Common myeloid progenitor, CD34-positive (primary cell): ENCODE results near the gene CTSD.
"Not testable (repeated sequence)": the region's sequence is repeated elsewhere in the genome, so short reads cannot be mapped to it uniquely, and the experiment has no call there.

ENCODE experiments used
- CTCF ChIA-PET: fragments of 350-600 bp; sonication (Branson Sonifier 250); formaldehyde crosslinking; loops from one replicate; lab custom pipeline; 2021; ENCODE audit warnings: antibody characterized with exemption; lab: Charles Lee
- POLR2A ChIA-PET: fragments of 350-600 bp; sonication (Branson Sonifier 250); formaldehyde crosslinking; loops from one replicate; lab custom pipeline; 2021; ENCODE audit warnings: antibody characterized with exemption; lab: Charles Lee
- DNase-seq, 3 donors: peaks; one replicate each; pipeline versions ENCODE4 v3.0.0 to v3.0.0-alpha.2; 2013
- H3K27ac ChIP-seq, 2 experiments: 1 replicate in 1 of 2; 2 replicates in 1 of 2; pipeline ENCODE4 v1.7.0; 2013; ENCODE audit warnings: inconsistent platforms in 2 of 2, low read length in 2 of 2, mild to moderate bottlenecking in 2 of 2, low read depth in 1 of 2, moderate library complexity in 1 of 2; ENCODE audit not compliant: severe bottlenecking in 2 of 2, insufficient read depth in 1 of 2, poor library complexity in 1 of 2
- H3K27me3 ChIP-seq, 5 experiments: replicated peaks in 2 of 5; 1 replicate in 3 of 5; 2 replicates in 2 of 5; pipeline versions ENCODE4 v1.6.1 to v1.7.0; 2013; ENCODE audit warnings: low read length in 4 of 5, mild to moderate bottlenecking in 2 of 5, moderate library complexity in 2 of 5, inconsistent platforms in 1 of 5; ENCODE audit not compliant: insufficient read depth in 5 of 5, control insufficient read depth in 4 of 5
- H3K36me3 ChIP-seq, 4 experiments: 1 replicate in 2 of 4; 2 replicates in 2 of 4; pipeline versions ENCODE4 v1.6.1 to v1.7.0; 2013; ENCODE audit warnings: low read length in 3 of 4, control low read depth in 1 of 4, mild to moderate bottlenecking in 1 of 4; ENCODE audit not compliant: control insufficient read depth in 4 of 4, insufficient read depth in 4 of 4
- H3K4me1 ChIP-seq, 4 experiments: 1 replicate in 3 of 4; 2 replicates in 1 of 4; pipeline versions ENCODE4 v1.6.1 to v1.7.1; 2013; ENCODE audit warnings: low read length in 3 of 4, mild to moderate bottlenecking in 3 of 4, control low read depth in 1 of 4, inconsistent platforms in 1 of 4, moderate library complexity in 1 of 4; ENCODE audit not compliant: control insufficient read depth in 4 of 4, insufficient read depth in 4 of 4; ENCODE audit errors: control extremely low read depth in 1 of 4
- H3K4me3 ChIP-seq, 7 experiments: 1 replicate in 4 of 7; 2 replicates in 3 of 7; pipeline versions ENCODE4 v1.5.1 to v1.7.0; 2013; ENCODE audit warnings: mild to moderate bottlenecking in 7 of 7, low read length in 6 of 7, moderate library complexity in 6 of 7, inconsistent platforms in 2 of 7, low read depth in 2 of 7, control low read depth in 1 of 7; ENCODE audit not compliant: insufficient read depth in 4 of 7, control insufficient read depth in 1 of 7; ENCODE audit errors: extremely low read depth in 1 of 7
- H3K9me3 ChIP-seq, 5 experiments: 1 replicate in 4 of 5; 2 replicates in 1 of 5; pipeline versions ENCODE4 v1.6.1 to v1.7.1; 2013; ENCODE audit warnings: low read length in 4 of 5, mild to moderate bottlenecking in 2 of 5, inconsistent platforms in 1 of 5, low read depth in 1 of 5, moderate library complexity in 1 of 5; ENCODE audit not compliant: control insufficient read depth in 4 of 5, insufficient read depth in 2 of 5; ENCODE audit errors: control extremely low read depth in 1 of 5
- WGBS: methylation state at CpG from one replicate; pipeline ENCODE4 v1.1.5; 2013; ENCODE audit not compliant: insufficient coverage; 5-methylcytosine and 5-hydroxymethylcytosine counted together

CTSD gene

DNA sequence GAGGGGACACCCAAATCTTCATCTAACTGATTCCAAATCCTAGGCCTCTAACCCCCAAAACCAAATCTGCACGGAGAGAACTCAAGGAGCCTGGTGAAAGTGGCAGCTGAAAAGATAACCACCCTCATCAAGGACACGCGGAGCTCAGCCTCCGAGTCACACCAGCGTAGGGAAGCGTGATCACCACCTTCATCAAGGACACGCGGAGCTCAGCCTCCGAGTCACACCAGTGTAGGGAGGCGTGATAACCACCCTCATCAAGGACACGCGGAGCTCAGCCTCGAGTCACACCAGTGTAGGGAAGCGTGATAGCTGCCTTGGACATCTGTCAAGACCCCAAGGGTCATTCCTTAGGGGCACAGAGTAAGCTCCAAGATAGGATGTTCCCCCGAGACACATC lies 41.8 kb upstream of the CTSD start:
- H3K9me3 ChIP-seq = peaks cover 0 to 2% (median 0%) of the 10 kb centered on the region in 5 experiments
- ChIA-PET CTCF (interaction anchor here (0.6 to 7.5 kb wide), 10 partner anchors 11 to 112 kb away, joined by 3 to 58 read pairs (median 4); no protein-coding TSS in a partner anchor), POLR2A (no interaction called here)
- 97% methylated on average over 14 of the region's 15 CpGs for WGBS
- no peak for DNase-seq
- H3K27me3 ChIP-seq = peaks cover 0 to 19% (median 4%) of the 10 kb centered on the region in 5 experiments
- H3K4me3 ChIP-seq = no peak overlapping the region
- H3K27ac ChIP-seq = no peak overlapping the region
- peaks cover 0 to 2% (median 0%) of the 10 kb centered on the region in 4 experiments for H3K4me1 ChIP-seq
- no peaks in the 10 kb centered on the region for H3K36me3 ChIP-seq

DNA sequence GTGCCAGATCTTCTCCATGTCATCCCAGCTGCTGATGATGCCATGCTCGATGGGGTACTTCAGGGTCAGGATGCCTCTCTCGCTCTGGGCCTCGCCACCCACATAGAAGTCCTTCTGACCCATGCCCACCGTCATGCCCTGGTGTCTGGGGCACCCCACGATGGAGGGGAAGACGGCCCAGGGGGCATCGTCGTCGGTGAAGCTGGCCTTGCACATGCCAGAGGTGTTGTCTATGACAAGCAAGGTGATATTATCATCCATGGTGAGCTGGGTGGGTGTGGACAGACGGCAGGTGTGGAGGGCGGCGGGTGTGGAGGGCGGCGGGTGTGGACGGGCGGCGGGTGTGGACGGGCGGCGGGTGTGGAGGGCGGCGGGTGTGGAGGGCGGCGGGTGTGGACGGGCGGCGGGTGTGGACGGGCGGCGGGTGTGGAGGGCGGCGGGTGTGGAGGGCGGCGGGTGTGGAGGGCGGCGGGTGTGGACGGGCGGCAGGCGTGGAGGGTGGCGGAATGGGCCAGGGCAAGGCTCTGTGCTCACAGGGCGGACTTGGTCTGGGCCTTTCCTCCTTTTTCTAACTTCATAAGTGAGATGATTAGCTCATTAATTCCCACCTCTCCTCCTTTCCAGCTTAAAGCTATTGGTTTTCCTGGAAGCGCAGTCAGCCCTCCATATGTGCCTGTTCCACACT lies 40.2 kb upstream of the CTSD start:
- not testable (repeated sequence) for H3K4me3 ChIP-seq

GRCh38 chr11:1803246-1803645 lies 39.5 kb upstream of the CTSD start:
- H3K27ac ChIP-seq = no peak overlapping the region
- DNase-seq = no peak
- ChIA-PET POLR2A (no interaction called here), CTCF (interaction anchor here (0.8 to 0.9 kb wide), 2 partner anchors 109 to 110 kb away, joined by 3 read pairs; no protein-coding TSS in a partner anchor)
- no peaks in the 10 kb centered on the region for H3K36me3 ChIP-seq
- H3K9me3 ChIP-seq = no peaks in the 10 kb centered on the region
- H3K27me3 ChIP-seq = peaks cover 0 to 10% (median 2%) of the 10 kb centered on the region in 5 experiments
- WGBS = 96% methylated on average over 18 of the region's 20 CpGs
- H3K4me1 ChIP-seq = no peaks in the 10 kb centered on the region
- H3K4me3 ChIP-seq = no peak overlapping the region

More for the DNA sequence above, 40.2 kb upstream of the CTSD start:
- DNase-seq, H3K27ac ChIP-seq, POLR2A ChIA-PET, H3K36me3 ChIP-seq, H3K4me1 ChIP-seq, H3K9me3 ChIP-seq: not testable (repeated sequence)
- 91% methylated on average over 6 of the region's 42 CpGs for WGBS
- CTCF ChIA-PET = interaction anchor here (0.9 to 7.5 kb wide), 3 partner anchors 21 to 111 kb away, joined by 3 to 58 read pairs (median 5); no protein-coding TSS in a partner anchor
- peaks cover 0 to 13% (median 4%) of the 10 kb centered on the region in 5 experiments for H3K27me3 ChIP-seq

GRCh38 chr11:1797391-1798125 lies 33.8 kb upstream of the CTSD start:
- Histone ChIP-seq H3K36me3 (no peaks in the 10 kb centered on the region), H3K9me3 (peaks cover 0 to 5% (median 0%) of the 10 kb centered on the region in 5 experiments), H3K4me1 (peaks cover 0 to 2% (median 0%) of the 10 kb centered on the region in 4 experiments), H3K4me3 (no peak overlapping the region), H3K27ac (no peak overlapping the region), H3K27me3 (no peaks in the 10 kb centered on the region)
- WGBS = 100% methylated on average over 10 of the region's 14 CpGs
- ChIA-PET CTCF (interaction anchor here (2.2 to 2.4 kb wide), 2 partner anchors 10 to 27 kb away, joined by 6 to 11 read pairs; no protein-coding TSS in a partner anchor), POLR2A (interaction anchor here (0.6 kb wide), 1 partner anchor 203 kb away, joined by 4 read pairs; no protein-coding TSS in a partner anchor)
- DNase-seq = no peak

DNA sequence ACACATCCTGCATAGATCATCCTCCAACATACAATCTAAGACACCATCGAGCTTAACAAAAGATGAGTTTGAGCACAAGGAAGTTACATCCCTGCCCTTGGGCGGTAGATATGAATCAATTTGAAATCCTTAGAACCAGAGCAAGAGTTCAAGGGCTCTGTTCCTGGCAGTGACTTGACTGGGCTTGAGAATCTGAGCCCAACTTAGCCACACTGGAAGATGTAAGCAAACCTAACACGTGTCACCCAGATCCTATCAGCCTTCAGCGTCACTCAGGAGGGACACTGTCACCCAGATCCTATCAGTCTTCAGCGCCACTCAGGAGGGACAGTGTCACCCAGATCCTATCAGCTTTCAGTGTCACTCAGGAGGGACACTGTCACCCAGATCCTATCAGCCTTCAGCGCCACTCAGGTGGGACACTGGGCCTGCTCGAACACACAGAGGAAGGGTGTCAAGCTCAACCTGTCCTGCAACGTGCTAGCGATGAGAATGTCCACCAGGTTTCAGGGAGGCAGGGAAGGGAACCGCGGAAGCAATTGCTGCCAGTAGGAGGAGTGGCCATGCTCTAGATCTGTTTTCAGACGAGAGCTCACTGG lies 32.8 kb upstream of the CTSD start:
- CTCF ChIA-PET = interaction anchor here (1.2 to 2.2 kb wide), 2 partner anchors 28 to 37 kb away, joined by 3 to 6 read pairs; no protein-coding TSS in a partner anchor
- Histone ChIP-seq H3K36me3 (no peaks in the 10 kb centered on the region), H3K4me3 (no peak overlapping the region), H3K4me1 (peaks cover 0 to 5% (median 0%) of the 10 kb centered on the region in 4 experiments), H3K27ac (no peak overlapping the region), H3K9me3 (peaks cover 0 to 7% (median 0%) of the 10 kb centered on the region in 5 experiments), H3K27me3 (no peaks in the 10 kb centered on the region)
- WGBS = 97% methylated on average over 12 of the region's 12 CpGs
- DNase-seq = no peak
- POLR2A ChIA-PET = no interaction called here

GRCh38 chr11:1793081-1793480 lies 29.4 kb upstream of the CTSD start:
- no peaks in the 10 kb centered on the region for H3K36me3 ChIP-seq
- 100% methylated on average over 1 of the region's 3 CpGs for WGBS
- H3K27me3 ChIP-seq = no peaks in the 10 kb centered on the region
- H3K4me3 ChIP-seq = no peak overlapping the region
- ChIA-PET POLR2A (no interaction called here), CTCF (interaction anchor here (0.6 to 1.0 kb wide), 2 partner anchors 12 to 506 kb away, joined by 3 to 6 read pairs; no protein-coding TSS in a partner anchor)
- H3K27ac ChIP-seq = no peak overlapping the region
- H3K4me1 ChIP-seq = peaks cover 0 to 5% (median 0%) of the 10 kb centered on the region in 4 experiments
- peaks cover 0 to 7% (median 0%) of the 10 kb centered on the region in 5 experiments for H3K9me3 ChIP-seq
- DNase-seq = no peak
